ENCODE results near the gene GLB1L. TPM values are rescaled to one million over a fixed set of nuclear protein-coding genes. Genes with fewer than 3 reads are reported as not detected.

The GLB1L gene
- total RNA-seq, 1 donor = 15.5 TPM

- no peak overlapping the region for H3K4me3 ChIP-seq (ENCODE audit: low read depth, low read length)
- no peak for DNase-seq (ENCODE audit: low read depth)
- no peak for TF ChIP-seq CTCF (IDR thresholded peaks at IDR 0.05; ENCODE audit: insufficient read depth, low read depth, low read length)
Observed at GRCh38 chr2:219199470-219200211, 45.6 kb downstream of the GLB1L start.

GRCh38 chr2:219198974-219199373 lies 46.3 kb downstream of the GLB1L start:
- no peak for TF ChIP-seq CTCF (IDR thresholded peaks at IDR 0.05; ENCODE audit: insufficient read depth, low read depth, low read length)
- H3K4me3 ChIP-seq (ENCODE audit: low read depth, low read length) = no peak overlapping the region
- DNase-seq (ENCODE audit: low read depth) = no peak

DNA sequence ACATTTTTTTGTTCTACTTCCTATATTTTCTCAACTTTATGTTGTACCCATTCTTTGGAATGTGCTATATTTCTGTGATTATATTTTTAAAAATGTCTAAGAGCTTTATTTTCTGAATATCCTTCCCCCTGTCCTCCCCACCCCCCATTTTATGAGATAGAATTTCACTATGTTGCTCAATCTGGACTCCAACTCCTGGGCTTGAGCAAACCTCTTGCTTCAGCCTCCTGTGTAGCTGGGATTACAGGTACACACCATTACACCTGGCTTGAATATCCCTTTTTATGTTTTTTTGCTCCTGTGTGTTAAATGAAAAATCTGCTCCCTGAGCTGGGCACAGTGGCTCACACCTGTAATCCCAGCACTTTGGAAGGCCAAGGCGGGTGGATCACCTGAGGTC lies 47.9 kb downstream of the GLB1L start:
- DNase-seq (ENCODE audit: low read depth) = no peak
- no peak overlapping the region for H3K4me3 ChIP-seq (ENCODE audit: low read depth, low read length)
- TF ChIP-seq CTCF (IDR thresholded peaks at IDR 0.05; ENCODE audit: insufficient read depth, low read depth, low read length) = no peak

DNA sequence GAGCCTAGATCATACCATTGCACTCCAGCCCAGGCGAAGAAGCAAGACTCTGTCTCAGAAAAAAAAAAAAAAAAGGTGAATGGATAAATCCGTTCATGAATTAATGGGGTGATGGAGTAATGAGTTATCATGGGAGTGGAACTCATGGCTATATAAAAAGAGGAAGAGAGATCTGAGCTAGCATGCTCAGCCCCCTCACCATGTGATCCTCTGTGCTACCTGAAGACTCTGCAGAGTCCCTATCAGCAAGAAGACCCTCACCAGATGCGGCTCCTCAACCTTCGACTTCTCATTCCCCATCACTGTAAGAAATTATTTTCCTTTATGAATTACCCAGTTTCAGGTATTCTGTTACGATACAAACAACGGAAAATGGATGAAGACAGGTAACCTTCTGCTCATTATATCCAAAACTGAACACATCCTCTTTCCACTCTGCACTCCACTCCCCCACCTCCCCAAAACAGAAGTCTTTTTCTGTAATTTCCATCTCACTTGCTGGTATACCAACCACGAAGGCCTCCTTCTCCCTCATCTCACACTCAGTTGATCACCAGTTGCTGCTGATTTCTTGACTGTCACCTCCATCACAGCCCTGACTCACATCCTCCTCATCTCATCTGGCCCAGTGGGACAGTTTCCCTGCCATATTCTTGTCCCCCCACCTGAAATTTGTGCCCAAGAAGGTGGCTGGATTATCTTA lies 58.3 kb downstream of the GLB1L start:
- TF ChIP-seq CTCF (IDR thresholded peaks at IDR 0.05; ENCODE audit: insufficient read depth, low read depth, low read length) = no peak
- H3K4me3 ChIP-seq (ENCODE audit: low read depth, low read length) = no peak overlapping the region

More for the DNA sequence above, 58.3 kb downstream of the GLB1L start:
- DNase-seq (ENCODE audit: low read depth) = no peak

Small RNA genes within 50 kb of the gene (small RNA-seq; reads per million reads assigned to genes)
- gene MIR153-1 = not detected

Other genes with a start within 250 kb of the GLB1L start
- not detected in 2 replicates for gene CFAP65, start 203.9 kb downstream of the GLB1L start, total RNA-seq
- not detected in 2 replicates for gene IHH, start 184.5 kb downstream of the GLB1L start, total RNA-seq
- gene NHEJ1, start 84.6 kb downstream of the GLB1L start, total RNA-seq = 21.9 and 24.2 TPM in 2 replicates
- gene SLC23A3, start 75.4 kb downstream of the GLB1L start, total RNA-seq = 0.64 and 0.86 TPM in 2 replicates
- 17.7 and 19.6 TPM in 2 replicates for gene CNPPD1, start 68.5 kb downstream of the GLB1L start, total RNA-seq
- 57.4 and 62.5 TPM in 2 replicates for gene RETREG2, start 67.2 kb downstream of the GLB1L start, total RNA-seq
- gene ZFAND2B, start 38.7 kb downstream of the GLB1L start, total RNA-seq = 25.5 and 29.3 TPM in 2 replicates
- gene ABCB6, start 26.5 kb downstream of the GLB1L start, total RNA-seq = 17.7 and 31.1 TPM in 2 replicates
- gene ATG9A, start 15.8 kb downstream of the GLB1L start, total RNA-seq = 36.7 and 38.4 TPM in 2 replicates
- gene ANKZF1, start 15.6 kb downstream of the GLB1L start, total RNA-seq = 22.0 and 22.9 TPM in 2 replicates
- gene STK16, start within 50 bp of the GLB1L start, total RNA-seq = 22.9 and 23.2 TPM in 2 replicates
- gene TUBA4B, start 7.8 kb upstream of the GLB1L start, total RNA-seq = not detected in 2 replicates
- 6.1 and 27.6 TPM in 2 replicates for gene TUBA4A, start 8.5 kb upstream of the GLB1L start, total RNA-seq
- 29.6 and 33.7 TPM in 2 replicates for gene DNAJB2, start 33.9 kb upstream of the GLB1L start, total RNA-seq
- 0.86 and 0.97 TPM in 2 replicates for gene PTPRN, start 64.0 kb upstream of the GLB1L start, total RNA-seq
- not detected in 2 replicates for gene RESP18, start 87.3 kb upstream of the GLB1L start, total RNA-seq
- 64.8 and 65.7 TPM in 2 replicates for gene DNPEP, start 142.5 kb upstream of the GLB1L start, total RNA-seq
- gene DES, start 172.9 kb upstream of the GLB1L start, total RNA-seq = 20.7 and 35.8 TPM in 2 replicates
- gene SPEG, start 189.4 kb upstream of the GLB1L start, total RNA-seq = 46.7 and 48.8 TPM in 2 replicates

All from fibroblast of villous mesenchyme (primary cell).